NCI-H2227 (cell line): Measurements from ENCODE around the gene HDAC10.

ENCODE experiments used
- DNase-seq: peaks from one replicate; lab custom pipeline; 2025; ENCODE audit not compliant: unreplicated experiment; lab: John Stamatoyannopoulos, UW

Gene HDAC10

GRCh38 chr22:50270666-50271394 is 19.8 kb upstream of the HDAC10 start:
- no peak for DNase-seq

- peak; percentile 80 for DNase-seq
These were observed 19.1 kb upstream of the HDAC10 start, which contains the start of gene MAPK11 for GRCh38 chr22:50269970-50270665. Gene MAPK11, minus strand, starts transcription at chr22:50270380. Its CDS starts 88 bp downstream, at chr22:50270292.

GRCh38 chr22:50269573-50269969 is 18.5 kb upstream of the HDAC10 start:
- DNase-seq = no peak

GRCh38 chr22:50268655-50269113 is 17.6 kb upstream of the HDAC10 start:
- DNase-seq = no peak

- DNase-seq = no peak
These were observed 16.7 kb upstream of the HDAC10 start for GRCh38 chr22:50267591-50268390.

GRCh38 chr22:50266994-50267393 is 15.9 kb upstream of the HDAC10 start:
- DNase-seq = no peak

GRCh38 chr22:50264946-50265669 is 14.0 kb upstream of the HDAC10 start:
- DNase-seq = no peak

- DNase-seq = no peak
These were observed 13.2 kb upstream of the HDAC10 start for GRCh38 chr22:50264104-50264745.

GRCh38 chr22:50262973-50263617 is 12.0 kb upstream of the HDAC10 start:
- no peak for DNase-seq

GRCh38 chr22:50262460-50262911 is 11.4 kb upstream of the HDAC10 start:
- DNase-seq = no peak

GRCh38 chr22:50261615-50262459 is 10.8 kb upstream of the HDAC10 start, which contains the start of gene MAPK12:
Gene MAPK12, minus strand, starts transcription at chr22:50261683. Its CDS starts 174 bp downstream, at chr22:50261509.
- peak; percentile 65 for DNase-seq

GRCh38 chr22:50260801-50261614 is 9.9 kb upstream of the HDAC10 start:
- DNase-seq = peak; percentile 64

- no peak for DNase-seq
These were observed 9.4 kb upstream of the HDAC10 start for GRCh38 chr22:50260434-50260800.

- no peak for DNase-seq
These were observed 8.2 kb upstream of the HDAC10 start for GRCh38 chr22:50259302-50259701.

- no peak for DNase-seq
These were observed 7.6 kb upstream of the HDAC10 start for GRCh38 chr22:50258361-50259292.

- no peak for DNase-seq
These were observed 6.6 kb upstream of the HDAC10 start for GRCh38 chr22:50257451-50258360.
